ENCODE data around the gene WDR89. TPM values are rescaled to one million over a fixed set of nuclear protein-coding genes. Genes with fewer than 3 reads are reported as not detected.

WDR89 gene
- total and polyA plus RNA-seq, 3 donors from 2014 or later, result 6.0 to 10.8 (median 8.5) TPM

DNA sequence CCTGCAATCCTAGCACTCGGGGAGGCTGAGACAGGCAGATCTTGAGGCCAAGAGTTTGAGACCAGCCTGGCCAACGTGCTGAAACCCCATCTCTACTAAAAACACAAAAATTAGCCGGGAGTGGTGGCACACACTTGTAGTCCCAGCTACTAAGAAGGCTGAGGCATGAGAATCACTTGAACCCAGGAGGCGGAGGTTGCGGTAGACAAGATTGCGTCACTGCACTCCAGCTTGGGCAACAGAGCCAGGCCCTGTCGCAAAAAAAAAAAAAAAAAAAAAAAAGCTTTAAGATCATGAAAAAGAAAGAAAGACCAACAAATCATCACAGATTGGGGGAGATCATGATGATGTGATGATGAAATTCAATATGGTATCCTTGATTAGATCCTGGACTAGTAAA is 30.6 kb downstream of the WDR89 start:
- Histone ChIP-seq H3K36me3 (ENCODE audit: low read depth, missing control alignments) (no peaks in the 10 kb centered on the region), H3K27me3 (no peaks in the 10 kb centered on the region), H3K4me1 (no peaks in the 10 kb centered on the region), H3K27ac (no peak overlapping the region), H3K9me3 (no peaks in the 10 kb centered on the region), H3K4me3 (no peak overlapping the region)
- 90 to 99% methylated on average over 7 of the region's 7 CpGs for WGBS, 2 donors
- intact Hi-C loops (cut with DNase I; ENCODE audit: low total_unique reads), result no loop called here
- no peak for DNase-seq
- no peak for TF ChIP-seq POLR2A (IDR thresholded peaks at IDR 0.05)
- TF ChIP-seq, protein P1, sequence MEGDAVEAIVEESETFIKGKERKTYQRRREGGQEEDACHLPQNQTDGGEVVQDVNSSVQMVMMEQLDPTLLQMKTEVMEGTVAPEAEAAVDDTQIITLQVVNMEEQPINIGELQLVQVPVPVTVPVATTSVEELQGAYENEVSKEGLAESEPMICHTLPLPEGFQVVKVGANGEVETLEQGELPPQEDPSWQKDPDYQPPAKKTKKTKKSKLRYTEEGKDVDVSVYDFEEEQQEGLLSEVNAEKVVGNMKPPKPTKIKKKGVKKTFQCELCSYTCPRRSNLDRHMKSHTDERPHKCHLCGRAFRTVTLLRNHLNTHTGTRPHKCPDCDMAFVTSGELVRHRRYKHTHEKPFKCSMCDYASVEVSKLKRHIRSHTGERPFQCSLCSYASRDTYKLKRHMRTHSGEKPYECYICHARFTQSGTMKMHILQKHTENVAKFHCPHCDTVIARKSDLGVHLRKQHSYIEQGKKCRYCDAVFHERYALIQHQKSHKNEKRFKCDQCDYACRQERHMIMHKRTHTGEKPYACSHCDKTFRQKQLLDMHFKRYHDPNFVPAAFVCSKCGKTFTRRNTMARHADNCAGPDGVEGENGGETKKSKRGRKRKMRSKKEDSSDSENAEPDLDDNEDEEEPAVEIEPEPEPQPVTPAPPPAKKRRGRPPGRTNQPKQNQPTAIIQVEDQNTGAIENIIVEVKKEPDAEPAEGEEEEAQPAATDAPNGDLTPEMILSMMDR (IDR thresholded peaks at IDR 0.05), result no peak

DNA sequence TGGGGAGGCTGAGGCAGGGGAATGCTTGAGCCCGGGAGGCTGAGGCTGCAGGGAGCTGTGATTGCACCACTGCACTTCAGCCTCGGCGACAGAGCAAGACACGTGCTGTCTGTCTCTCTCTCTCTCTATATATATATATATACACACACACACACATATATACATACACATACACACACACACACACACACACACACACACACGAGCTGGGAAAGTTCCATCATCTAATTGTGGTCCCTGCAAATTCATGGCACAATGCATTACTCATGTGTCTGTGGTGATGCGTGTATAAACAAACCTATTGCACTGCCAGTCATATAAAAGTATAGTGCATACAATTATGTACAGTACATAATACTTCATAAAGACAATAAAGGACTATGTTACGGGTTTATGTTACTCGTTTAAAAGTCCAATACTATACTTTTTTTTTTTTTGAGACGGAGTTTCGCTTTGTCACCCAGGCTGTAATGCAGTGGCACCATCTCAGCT is 36.6 kb downstream of the WDR89 start:
- H3K9me3 ChIP-seq, result no peaks in the 10 kb centered on the region
- no peak overlapping the region for H3K27ac ChIP-seq
- intact Hi-C loops (cut with DNase I; ENCODE audit: low total_unique reads), result no loop called here
- WGBS, 2 donors, result 91 to 95% methylated on average over 10 of the region's 10 CpGs
- no peak overlapping the region for H3K4me3 ChIP-seq
- no peaks in the 10 kb centered on the region for H3K4me1 ChIP-seq
- no peaks in the 10 kb centered on the region for H3K27me3 ChIP-seq
- H3K36me3 ChIP-seq (ENCODE audit: low read depth, missing control alignments), result no peaks in the 10 kb centered on the region
- no peak for DNase-seq
- TF ChIP-seq, protein P1 (IDR thresholded peaks at IDR 0.05), result no peak
- no peak for TF ChIP-seq POLR2A (IDR thresholded peaks at IDR 0.05)

DNA sequence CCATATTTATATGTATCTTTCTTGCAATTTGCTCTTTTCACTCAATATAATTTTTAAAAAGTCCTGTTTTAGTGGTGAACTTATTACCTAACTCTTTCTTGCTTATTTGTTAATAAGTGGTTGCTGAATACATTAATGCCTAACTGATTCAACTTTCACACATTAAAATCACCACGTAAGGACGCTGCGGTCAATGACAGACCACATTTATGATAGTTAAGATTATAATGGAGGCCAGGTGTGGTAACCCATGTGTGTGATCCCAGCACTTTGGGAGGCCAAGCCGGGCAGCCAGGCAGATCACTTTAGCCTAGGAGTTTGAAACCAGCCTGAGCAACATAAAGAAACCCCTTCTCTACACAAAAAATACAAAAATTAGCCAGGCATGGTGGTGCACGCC is 37.0 kb downstream of the WDR89 start:
- no peaks in the 10 kb centered on the region for H3K36me3 ChIP-seq (ENCODE audit: low read depth, missing control alignments)
- H3K4me3 ChIP-seq, result no peak overlapping the region
- H3K27ac ChIP-seq, result no peak overlapping the region
- H3K9me3 ChIP-seq, result no peaks in the 10 kb centered on the region
- no peak for DNase-seq
- H3K27me3 ChIP-seq, result no peaks in the 10 kb centered on the region
- TF ChIP-seq, protein P1 (IDR thresholded peaks at IDR 0.05), result no peak
- no peak for TF ChIP-seq POLR2A (IDR thresholded peaks at IDR 0.05)
- intact Hi-C loops (cut with DNase I; ENCODE audit: low total_unique reads), result no loop called here
- WGBS, 2 donors, result 91 to 93% methylated on average over 5 of the region's 5 CpGs
- H3K4me1 ChIP-seq, result no peaks in the 10 kb centered on the region

DNA sequence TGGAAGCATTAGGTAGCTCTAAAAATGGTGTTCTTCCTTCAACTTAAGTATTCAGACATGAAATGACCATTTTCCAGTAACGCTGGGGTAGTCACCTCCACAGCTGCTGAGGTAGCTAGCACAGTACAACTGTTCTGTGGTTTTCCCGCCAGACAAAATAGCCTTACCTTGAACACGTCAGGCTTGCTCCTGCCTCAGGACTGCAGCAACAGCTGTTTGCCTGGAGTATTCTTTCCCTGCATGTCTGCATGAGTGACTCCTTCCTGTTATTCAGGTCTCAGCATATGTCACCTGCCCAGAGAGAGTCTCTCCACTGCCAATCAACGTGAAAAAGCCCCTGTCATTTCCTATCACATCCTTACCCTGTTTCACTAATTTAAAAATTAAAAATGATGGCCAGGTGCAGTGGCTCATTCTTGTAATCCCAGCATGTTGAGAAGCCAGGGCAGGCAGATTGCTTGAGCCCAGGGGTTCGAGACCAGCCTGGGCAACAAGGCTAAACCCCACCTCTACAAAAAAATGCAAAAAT is 37.9 kb downstream of the WDR89 start:
- TF ChIP-seq, protein P1 (IDR thresholded peaks at IDR 0.05), result no peak
- TF ChIP-seq POLR2A (IDR thresholded peaks at IDR 0.05), result no peak
- Histone ChIP-seq H3K4me1 (no peaks in the 10 kb centered on the region), H3K9me3 (no peaks in the 10 kb centered on the region), H3K27ac (no peak overlapping the region), H3K4me3 (no peak overlapping the region), H3K36me3 (ENCODE audit: low read depth, missing control alignments) (no peaks in the 10 kb centered on the region), H3K27me3 (no peaks in the 10 kb centered on the region)
- intact Hi-C loops (cut with DNase I; ENCODE audit: low total_unique reads), result no loop called here
- WGBS, 2 donors, result 89 to 93% methylated on average over 5 of the region's 5 CpGs
- DNase-seq, result no peak

DNA sequence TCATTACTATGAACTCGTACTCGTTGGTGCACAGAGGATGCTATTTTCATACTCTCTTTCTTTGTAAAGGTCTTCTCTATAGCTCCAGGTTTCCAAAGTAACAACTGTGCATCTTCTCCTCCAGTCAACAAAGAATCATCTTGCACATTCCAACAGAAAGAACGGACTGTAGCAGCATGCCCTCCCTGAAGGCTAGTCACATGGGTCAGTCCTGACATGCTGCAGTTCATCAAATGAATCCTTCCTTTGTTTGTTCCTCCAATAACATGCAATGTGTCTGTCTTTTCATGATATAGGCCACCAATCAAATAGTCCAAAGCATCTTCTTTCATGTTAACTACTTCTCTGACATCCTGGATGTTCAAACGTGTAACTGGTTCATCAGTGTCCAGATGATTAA is 42.9 kb downstream of the WDR89 start:
- 81 to 84% methylated on average over 4 of the region's 4 CpGs for WGBS, 2 donors
- Histone ChIP-seq H3K4me3 (no peak overlapping the region), H3K27me3 (no peaks in the 10 kb centered on the region), H3K27ac (no peak overlapping the region), H3K9me3 (no peaks in the 10 kb centered on the region), H3K36me3 (ENCODE audit: low read depth, missing control alignments) (no peaks in the 10 kb centered on the region), H3K4me1 (no peaks in the 10 kb centered on the region)
- DNase-seq, result peak; percentile 25
- intact Hi-C loops (cut with DNase I; ENCODE audit: low total_unique reads), result no loop called here
- no peak for TF ChIP-seq POLR2A (IDR thresholded peaks at IDR 0.05)
- TF ChIP-seq, protein P1 (IDR thresholded peaks at IDR 0.05), result no peak
